ENCODE results near the gene IFNA17.

- TF ChIP-seq NFRKB (IDR thresholded peaks at IDR 0.05) (no peak), BHLHE40 (IDR thresholded peaks at IDR 0.05; ENCODE audit: borderline replicate concordance) (no peak), FOXM1 (IDR thresholded peaks at IDR 0.05; ENCODE audit: borderline replicate concordance) (no peak), ARNT (IDR thresholded peaks at IDR 0.05) (no peak), SP1 (IDR thresholded peaks at IDR 0.05) (no peak), FOXK2 (IDR thresholded peaks at IDR 0.05) (no peak), FOXA1 (IDR thresholded peaks at IDR 0.05) (no peak)
Measured at GRCh38 chr9:21205204-21205603, 22.8 kb downstream of the IFNA17 start.

Measured in HEK293T (cell line).